NCI-H1417 treated with DMSO at 0.1 percent for 48 hours (cell line): ENCODE measurements around the gene ANO9.
"Not testable (repeated sequence)": the region's sequence is repeated elsewhere in the genome, so short reads cannot be mapped to it uniquely, and the experiment has no call there.

Experiments
- DNase-seq: peaks from one replicate; lab custom pipeline; 2025; lab: John Stamatoyannopoulos, UW

The ANO9 gene

GRCh38 chr11:451738-452137, 9.9 kb upstream of the ANO9 start:
- no peak for DNase-seq

DNA sequence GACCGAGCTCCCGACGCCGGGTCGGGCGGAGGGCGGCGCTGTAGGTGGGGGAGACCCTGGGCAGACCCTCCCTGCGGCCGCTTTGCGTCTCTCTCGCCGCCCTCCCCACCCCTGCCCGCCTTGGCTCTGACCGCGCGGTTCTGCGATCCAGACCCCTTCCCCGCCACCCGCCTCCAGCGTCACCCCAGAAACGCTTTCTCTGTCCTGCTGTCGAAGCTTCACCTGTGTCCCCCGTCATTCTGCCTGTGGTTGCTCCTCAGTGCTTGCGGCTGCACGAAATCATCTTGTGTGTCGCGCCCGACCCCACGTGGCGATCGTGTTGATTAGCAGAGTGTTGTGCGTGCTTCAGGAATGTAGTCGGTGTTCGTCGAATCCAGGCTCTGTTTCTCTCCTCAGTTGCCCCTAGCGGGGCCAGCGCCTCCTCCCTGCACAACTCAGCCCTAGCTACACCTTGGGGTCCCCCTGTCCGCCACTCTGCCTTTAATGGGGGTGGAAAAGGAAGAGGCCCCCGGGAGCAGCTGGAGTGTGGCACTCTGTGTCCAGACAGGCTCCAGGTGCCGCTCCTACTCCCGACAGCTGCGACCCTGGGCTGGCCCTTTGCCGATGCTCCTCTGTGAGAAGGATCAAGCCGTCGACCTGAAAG, 9.1 kb upstream of the ANO9 start:
- no peak for DNase-seq

DNA sequence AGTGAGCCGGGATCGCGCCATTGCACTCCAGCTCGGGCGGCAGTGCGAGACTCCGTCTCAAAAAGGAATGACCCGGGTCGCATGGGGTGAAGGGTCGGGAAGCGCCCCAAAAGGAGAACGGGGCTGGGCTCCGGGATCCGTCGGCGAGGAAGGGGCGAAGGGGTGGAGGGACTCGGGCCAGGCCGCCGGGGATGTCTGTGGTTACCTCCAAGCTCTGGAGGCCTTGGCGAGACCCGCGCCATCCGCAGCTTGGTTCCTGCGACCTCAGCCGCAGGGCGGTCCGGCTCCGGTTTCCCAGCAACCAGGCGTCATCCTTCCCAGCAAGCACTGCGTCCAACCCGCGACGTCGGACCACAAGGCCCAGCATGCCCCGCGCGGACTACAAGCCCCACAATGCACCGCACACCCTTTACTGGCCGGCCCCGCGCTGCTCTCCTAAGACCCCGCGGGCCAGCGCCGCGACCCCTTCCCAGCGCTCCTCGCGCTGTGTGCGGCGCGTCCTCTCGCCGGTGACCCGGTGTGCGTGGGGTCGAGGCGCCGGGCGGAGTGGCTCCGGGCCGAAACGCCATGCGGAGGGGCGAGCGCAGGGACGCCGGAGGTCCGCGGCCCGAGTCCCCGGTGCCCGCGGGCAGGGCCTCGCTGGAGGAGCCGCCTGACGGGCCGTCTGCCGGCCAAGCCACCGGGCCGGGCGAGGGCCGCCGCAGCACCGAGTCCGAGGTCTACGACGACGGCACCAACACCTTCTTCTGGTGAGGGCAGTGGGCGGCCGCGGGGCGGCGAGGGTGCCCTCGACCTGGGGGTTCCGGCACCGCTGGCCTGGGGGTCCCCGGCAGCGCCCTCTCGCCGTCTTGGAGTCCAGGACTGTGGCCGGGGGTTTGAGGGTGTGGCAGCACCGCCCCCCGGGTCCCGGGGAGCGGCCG, 8.3 kb upstream of the ANO9 start, which contains the start of gene PTDSS2:
Gene PTDSS2 (plus strand): TSS at position 391 of the 920 bp plus-strand sequence. CDS start 177 bp downstream, at position 568.
- DNase-seq = peak; percentile 84

GRCh38 chr11:447923-448731, 6.3 kb upstream of the ANO9 start:
- peak; percentile 72 for DNase-seq

- DNase-seq = no peak
Observed at GRCh38 chr11:446891-447290, 5.1 kb upstream of the ANO9 start.

GRCh38 chr11:445765-446588, 4.2 kb upstream of the ANO9 start:
- DNase-seq = no peak

DNA sequence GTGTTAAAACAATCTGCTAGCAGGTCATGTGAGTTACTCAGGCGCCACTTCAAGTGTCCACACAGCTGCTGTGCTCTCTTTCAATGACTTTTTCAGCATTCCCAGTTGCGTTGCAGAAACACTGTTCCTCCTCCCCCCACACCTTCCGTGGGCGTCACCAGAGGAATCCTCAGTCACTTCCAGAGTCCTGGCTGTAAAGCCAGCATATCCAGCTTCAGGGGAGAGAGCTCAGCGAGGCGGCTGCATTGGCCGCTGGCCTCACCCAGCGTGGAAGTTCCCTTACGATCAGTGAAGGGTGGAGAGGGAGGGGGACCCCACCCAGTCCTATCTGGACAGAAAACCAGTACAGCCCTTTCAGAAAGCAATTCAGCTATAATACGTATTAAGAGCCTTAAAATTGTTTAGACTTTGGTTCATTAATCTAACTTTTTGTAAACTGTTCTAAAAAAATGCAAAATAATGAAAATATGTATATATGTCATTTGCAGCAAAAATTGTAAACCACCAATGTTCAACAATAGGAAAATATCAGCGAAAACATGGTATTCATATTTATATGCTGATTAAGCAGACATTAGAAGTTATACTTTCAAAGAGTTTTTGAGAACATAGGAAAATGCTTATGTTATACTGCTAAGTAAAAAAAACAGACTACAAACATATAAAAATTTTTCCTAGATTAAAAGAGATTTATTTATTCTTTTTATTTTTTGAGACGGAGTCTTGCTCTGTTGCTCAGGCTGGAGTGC, 2.8 kb upstream of the ANO9 start:
- no peak for DNase-seq

- no peak for DNase-seq
Observed at GRCh38 chr11:443542-444199, 1.9 kb upstream of the ANO9 start.

DNA sequence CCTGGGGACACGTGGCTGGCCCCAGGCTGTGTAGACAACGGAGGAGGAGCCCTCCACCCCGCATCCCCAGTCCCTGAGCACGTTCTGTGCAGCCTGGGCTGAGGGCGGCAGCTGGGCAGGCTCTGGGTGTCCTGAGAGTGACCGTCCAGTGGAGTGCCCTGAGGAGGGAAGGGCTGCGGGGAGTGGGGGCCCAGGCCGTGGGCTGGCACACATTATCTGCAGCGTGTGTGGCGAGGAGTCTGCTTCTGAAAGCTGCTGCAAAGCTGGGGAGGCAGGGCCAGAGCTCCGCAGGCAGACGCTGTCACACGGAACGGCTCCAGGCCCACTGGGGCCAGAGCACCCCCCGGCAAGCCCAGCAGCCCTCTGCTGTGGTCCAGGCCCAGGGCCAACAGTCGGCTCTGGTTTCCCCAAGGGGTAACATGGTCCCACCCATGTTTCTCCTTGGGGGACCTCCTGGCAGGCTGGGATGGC, 835 bp upstream of the ANO9 start:
- DNase-seq = no peak

GRCh38 chr11:441043-441417, 781 bp downstream of the ANO9 start:
- DNase-seq = no peak

GRCh38 chr11:440065-441042, 1.5 kb downstream of the ANO9 start:
- DNase-seq = no peak

DNA sequence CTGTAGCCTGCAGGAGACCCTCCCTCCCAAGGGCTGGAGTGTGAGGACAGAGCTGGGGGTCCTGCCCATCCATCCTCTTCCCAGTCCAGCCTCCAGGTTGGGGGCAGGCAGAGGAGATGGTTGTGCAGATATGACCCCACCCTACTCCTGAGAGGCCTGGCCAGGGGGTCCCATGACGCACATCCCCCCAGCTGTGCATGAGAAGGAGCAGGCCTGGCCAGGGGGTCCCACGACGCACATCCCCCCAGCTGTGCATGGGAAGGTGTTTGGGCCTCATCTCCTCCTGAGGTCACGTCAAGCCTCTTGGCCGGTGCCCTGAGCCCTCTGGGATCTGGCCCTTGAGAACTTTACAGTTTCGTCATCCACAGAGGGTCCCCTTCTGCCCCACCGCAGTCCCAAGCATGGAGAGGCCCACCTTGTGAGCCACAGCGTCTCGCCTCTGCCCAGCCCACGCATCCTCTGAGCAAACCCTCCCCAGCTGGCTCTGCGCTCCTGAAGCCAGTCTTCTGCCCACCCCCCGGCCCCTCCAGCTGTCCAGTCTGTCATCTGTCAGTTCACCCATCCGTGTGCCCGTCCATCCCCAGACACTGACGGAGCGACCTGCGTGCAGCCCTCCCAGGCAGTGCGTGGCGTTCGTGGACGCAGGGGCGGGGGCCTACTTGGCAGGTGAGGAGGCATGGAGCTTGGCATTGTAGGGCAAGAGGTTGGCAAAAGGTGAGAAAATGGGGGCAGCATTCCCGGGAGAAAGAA, 2.3 kb downstream of the ANO9 start:
- no peak for DNase-seq

DNA sequence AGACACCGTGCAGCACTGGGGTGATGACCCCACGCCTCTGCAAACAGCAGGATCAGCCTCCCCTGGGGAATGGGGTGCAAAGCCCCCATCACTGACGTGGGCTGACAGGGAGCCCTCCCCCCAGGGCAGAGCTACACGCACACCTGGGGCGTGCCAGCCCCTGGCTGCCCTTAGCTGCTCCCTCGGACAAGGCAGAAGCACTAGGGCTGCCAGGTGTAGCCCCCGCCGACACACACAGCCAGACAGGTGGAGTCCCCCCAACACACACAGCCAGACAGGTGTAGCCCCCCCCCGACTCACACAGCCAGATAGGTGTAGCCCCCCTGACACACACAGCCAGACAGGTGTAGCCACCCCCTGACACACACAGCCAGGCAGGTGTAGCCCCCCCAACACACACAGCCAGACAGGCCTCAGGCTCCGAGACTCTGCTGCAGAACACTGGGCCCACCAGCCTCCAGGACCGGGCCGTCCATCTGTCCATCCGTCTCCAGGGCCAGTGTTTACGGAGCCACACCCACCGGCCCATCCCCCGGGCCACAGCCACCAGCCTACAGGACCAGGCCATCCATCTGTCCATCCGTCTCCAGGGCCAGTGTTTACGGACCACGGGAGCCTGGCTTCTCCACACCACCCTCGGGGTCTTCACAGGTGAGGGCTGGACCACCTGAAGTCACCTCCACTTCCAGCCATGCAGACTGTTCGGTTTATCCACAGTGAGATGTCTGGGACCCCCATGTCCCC, 3.5 kb downstream of the ANO9 start:
- no peak for DNase-seq

GRCh38 chr11:437228-437870, 4.5 kb downstream of the ANO9 start:
- no peak for DNase-seq

GRCh38 chr11:434999-435740, 6.6 kb downstream of the ANO9 start:
- DNase-seq = not testable (repeated sequence)

GRCh38 chr11:434496-434895, 7.3 kb downstream of the ANO9 start:
- no peak for DNase-seq
